CD4-positive, alpha-beta T cell treated with Interleukin-15 for 4 hours (primary cell): ENCODE measurements around the gene MAGEC3.
"Not testable (repeated sequence)": the region's sequence is repeated elsewhere in the genome, so short reads cannot be mapped to it uniquely, and the experiment has no call there.

Experiments used
- DNase-seq: peaks from one replicate; pipeline ENCODE4 v3.0.0-alpha.2; 2020; ENCODE audit warnings: low spot score

The MAGEC3 gene, protein sequence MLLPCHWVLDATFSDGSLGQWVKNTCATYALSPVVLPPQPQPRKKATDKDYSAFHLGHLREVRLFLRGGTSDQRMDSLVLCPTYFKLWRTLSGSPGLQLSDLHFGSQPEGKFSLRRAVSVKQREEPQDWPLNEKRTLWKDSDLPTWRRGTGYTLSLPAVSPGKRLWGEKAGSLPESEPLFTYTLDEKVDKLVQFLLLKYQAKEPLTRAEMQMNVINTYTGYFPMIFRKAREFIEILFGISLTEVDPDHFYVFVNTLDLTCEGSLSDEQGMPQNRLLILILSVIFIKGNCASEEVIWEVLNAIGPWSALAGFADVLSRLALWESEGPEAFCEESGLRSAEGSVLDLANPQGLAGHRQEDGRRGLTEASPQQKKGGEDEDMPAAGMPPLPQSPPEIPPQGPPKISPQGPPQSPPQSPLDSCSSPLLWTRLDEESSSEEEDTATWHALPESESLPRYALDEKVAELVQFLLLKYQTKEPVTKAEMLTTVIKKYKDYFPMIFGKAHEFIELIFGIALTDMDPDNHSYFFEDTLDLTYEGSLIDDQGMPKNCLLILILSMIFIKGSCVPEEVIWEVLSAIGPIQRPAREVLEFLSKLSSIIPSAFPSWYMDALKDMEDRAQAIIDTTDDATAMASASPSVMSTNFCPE

DNA sequence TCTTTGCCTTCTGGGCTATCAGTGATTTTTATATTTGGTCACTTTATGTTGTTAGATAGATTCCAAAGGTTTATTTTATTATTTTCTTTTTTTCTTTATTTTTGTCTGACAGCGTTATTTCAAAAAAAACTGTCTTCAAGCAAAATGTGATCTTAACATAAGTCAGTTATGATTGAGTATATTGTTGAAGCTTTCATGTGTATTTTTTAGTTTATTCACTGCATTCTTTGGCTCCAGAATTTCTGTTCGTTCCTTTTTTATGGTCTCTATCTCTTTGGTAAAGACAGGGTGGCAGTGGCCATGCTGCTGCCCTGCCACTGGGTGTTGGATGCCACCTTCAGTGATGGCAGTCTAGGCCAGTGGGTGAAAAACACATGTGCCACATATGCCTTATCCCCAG, at the start of gene MAGEC3:
TSS of gene MAGEC3 (plus strand) at position 301 of the 400 bp plus-strand sequence. CDS start at position 301, 0 bp downstream.
- DNase-seq = no peak

DNA sequence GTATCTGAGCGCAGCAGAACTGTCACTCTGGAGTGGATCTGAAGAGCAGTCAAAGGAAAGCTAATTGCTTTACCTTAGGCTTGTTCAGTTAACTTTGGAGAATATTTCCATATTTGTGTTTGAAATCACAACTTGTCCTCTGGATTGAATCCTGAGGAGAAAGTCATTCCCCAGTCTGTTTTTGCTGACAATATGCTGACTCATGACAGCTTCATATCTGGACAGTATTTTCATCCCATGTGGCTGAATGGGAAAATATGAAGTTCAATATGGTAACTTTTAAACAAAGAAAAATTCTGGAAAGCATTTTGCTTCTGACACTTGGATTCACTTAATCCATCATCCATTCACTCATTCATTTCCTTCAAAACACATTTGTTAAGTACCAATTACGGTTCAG, 46.3 kb upstream of the MAGEC3 start:
- no peak for DNase-seq

DNA sequence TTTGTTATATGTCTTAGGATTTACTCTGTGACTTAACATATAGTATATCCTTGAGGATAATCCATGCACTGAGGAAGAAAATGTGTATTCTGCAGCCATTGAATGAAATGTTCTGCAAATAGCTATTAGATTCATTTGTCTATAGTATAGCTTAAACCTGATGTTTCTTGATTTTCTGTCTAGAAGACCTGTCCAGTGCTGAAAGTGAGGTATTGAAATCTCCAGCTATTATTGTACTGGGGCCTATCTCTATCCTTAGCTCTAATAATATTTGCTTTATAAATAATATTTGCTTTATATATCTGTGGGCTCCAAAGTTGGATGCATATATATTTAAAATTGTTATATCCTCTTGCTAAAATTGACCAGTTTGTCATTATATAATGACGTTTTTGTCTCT, 26.7 kb upstream of the MAGEC3 start:
- no peak for DNase-seq

DNA sequence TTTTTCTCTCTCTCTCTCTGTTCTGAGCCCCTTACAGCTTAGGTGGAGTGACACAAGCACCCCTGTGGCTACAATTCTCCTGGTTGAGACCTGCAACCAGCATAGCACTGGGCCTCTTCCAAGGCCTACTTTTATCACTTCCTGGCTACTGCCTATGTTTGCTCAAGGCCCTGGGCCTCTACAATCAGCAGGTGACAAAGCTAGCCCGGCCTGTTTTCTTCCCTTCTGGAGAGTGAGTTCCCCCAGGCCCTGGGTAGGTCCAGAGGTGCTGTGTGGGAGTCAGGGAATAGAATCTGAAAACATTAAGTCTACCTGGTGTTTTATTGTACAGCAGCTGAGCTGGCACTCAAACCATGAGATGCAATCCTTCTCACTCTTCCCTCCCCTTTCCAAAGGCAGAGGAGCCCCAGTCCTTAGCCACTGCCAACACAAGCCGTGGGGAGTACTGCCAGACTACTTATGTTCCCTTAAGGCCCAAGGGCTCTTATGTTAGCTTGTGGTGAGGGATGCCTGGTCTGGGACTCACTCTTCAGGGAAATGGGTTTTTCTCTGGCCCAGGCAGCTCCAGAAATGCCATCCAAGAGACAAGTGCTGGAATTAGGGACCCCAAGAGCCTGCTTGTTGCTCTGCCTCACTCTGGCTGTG, 23.8 kb upstream of the MAGEC3 start:
- DNase-seq = no peak

DNA sequence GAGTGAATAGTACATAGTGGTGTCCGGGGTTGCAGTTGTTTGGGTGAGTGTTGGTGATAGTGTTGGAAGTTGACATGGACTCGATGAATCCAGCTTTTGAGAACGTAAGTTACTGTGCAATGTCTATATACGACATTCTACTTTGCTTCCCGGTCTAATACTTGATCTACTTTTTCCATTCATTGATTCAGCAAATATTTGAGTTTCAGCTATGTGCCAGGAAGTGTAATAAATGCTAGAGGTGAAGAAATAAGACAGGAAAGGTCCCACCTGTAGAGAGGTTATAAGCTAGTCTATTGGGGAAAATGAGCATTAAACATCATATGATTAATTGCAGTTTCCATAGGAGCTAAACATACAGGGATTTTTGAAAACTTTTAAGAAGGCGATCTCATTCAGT, 22.2 kb upstream of the MAGEC3 start:
- no peak for DNase-seq

DNA sequence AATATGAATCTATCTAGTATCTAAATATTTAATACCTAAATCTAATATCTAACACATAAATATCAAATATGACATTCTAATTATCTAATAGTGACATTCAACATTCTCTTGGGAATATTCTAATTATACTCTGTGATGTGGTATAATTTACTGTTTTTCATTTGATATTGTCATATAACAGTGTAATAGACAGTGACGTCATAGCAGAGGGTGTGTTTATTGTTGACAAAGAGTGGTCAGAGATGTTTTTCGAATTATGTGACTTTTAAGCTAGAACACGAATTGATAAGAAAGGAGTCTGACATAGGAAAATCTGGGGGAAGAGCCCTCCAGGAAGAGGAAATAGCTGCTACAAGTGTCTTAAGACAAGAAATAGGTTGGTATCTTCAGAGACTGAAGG, 5.9 kb upstream of the MAGEC3 start:
- DNase-seq = no peak

DNA sequence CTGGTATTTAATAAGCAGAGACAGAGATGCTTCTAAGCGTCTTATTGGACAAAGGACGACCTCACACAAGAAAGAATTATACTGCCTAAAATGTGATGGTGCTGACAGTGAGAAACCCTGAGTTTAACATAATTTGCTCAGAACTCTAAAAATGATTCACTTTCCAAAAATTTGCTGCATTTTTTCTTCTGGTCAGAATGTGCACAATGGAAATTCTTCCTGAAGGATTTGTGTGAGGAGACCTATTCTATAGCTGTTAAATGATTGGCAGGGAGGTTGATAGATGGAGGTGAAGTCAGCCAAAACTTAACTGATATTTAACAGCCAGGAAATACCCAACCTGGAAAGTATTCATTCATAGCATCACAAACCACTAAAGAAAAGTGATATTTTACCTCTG, 1.7 kb downstream of the MAGEC3 start:
- DNase-seq = no peak

DNA sequence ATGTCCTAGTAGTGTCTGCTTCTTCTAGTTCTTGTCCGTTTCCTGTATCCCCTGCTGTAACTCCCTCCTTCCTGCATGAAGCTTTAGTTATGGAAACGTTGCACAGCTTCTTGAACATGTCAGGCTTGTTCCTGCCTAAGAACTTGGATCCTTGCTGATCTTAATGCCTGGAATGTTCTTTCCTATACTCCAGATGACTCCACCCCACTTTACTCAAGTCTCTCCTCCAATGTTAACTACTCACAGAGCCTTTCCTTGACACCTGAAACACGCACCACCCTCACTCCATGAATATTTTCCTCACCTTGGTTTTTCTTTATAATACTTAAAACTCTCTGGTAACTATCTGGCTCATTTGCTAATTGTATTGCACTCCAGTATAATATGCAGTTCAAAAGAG, 19.4 kb downstream of the MAGEC3 start:
- no peak for DNase-seq

DNA sequence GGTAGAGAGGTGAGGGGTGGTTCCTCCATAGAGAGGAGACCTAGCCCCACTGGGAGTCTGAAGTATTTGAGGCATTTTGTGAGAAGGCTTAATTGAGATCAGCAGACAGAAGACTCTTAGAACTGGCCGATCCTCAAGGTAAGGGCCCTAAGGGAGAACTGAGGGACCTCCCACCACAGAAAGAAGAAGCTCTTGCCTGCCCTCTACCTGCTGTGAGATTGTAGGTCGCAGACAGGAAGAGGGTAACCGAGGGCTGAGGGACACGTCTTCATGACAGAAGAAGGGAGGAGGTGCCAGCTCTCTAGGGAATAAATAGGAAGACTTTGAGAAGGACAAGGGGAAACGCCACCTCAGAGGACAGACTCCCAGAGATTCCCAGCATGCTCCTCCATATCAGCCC, 41.5 kb downstream of the MAGEC3 start:
- no peak for DNase-seq

DNA sequence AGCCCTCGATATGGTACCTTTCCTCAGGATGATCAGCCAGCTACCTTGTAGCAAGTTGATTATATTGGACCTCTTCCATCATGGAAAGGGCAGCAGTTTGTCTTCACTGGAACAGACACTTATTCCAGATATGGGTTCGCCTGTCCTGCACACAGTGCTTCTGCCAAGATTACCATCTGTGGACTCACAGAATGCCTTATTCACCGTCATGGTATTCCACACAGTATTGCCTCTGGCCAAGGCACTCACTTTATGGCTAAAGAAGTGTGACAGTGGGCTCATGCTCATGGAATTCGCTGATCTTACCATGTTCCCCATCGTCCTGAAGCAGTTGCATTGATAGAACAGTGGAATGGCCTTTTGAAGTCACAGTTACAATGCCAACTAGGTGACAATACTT, 50.7 kb downstream of the MAGEC3 start:
- not testable (repeated sequence) for DNase-seq

DNA sequence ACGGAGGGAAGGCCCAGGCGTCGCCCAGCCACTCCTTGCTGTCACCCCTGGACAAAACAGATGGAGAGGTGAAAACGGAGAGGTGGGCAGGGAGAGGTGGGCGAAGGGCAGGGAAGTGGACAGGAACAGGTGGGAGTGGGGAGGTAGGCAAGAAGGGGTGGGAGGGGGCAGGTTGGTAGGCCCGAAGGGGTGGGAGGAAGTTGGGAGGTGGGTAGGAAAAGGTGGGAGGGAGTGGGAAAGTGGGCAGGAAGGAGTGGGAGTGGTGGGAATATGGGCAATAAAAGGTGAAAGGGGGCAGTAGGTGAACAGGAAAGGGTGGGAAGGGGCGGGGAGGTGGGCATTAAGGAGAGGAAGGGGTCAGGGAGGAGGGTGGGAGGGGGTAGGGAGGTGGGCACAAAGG, 56.6 kb downstream of the MAGEC3 start:
- DNase-seq = no peak

DNA sequence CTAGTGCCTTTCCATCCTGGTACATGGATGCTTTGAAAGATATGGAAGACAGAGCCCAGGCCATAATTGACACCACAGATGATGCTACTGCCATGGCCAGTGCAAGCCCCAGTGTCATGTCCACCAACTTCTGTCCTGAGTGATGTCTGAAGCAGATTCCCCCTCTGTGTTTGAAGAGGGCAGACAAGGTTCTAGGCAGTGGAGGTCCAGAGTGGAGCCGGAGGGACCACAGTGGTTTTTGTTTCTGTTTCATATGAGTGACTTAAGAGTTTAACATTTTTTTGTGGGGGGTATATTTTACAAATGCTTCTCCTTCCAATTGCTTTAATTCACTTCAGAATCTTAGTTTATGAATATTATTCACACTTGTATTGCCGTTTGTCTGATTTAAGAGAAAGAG, 59.6 kb downstream of the MAGEC3 start:
- no peak for DNase-seq

DNA sequence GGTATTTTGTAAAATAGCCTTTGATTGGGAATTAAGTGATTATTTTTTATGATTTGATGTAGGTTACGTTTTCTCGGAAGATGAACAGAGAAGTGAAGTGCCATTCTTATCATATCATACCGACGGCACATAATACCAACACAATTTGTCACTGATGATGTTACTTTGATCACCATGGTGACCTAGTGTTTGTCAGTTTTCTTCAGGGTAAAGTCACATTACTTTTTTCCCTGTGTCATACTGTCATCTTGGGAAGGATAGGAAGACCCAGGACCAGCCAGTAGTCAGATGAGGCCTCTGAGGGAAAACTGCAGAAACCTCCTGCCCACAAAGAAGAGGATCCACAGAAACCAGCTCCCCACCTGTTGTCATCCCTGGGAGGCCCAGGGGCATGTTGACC, 64.2 kb downstream of the MAGEC3 start:
- DNase-seq = no peak

DNA sequence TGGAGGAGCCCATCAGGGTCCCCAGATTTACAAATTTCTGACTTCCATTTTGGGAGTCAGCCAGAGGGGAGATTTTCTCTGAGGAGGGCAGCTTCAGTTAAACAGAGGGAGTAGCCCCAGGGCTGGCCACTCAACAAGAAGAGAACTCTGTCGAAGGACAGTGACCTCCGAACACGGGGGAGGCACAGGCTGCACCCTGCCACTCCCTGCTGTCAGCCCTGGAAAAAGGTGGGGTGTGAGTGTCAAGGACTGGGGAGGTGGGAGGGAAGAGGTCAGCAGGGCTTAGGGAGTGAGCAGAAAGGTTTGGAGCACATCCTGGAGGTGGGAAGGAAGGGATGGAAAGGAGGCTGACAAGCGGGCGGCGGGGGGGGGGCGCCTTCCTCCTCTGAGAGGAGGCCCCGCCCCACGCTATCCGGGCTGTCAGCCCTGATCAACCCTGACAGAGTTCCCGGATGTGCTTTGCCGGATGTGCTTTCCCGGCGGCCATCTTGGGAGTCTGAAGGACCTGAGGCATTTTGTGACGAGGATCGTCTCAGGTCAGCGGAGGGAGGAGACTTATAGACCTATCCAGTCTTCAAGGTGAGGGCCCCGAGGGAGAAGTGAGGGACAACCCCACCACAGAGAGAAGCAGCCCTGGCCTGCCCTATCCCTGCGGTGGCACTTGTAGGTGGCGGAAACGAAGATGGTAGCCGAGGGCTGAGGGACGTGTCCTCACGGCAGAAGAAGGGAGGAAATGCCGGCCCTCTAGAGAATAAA, 65.5 kb downstream of the MAGEC3 start, which contains the start of gene MAGEC1:
TSS of gene MAGEC1 (plus strand) at position 495 of the 756 bp plus-strand sequence. CDS start 1,179 bp downstream, outside the sequence.
- no peak for DNase-seq

DNA sequence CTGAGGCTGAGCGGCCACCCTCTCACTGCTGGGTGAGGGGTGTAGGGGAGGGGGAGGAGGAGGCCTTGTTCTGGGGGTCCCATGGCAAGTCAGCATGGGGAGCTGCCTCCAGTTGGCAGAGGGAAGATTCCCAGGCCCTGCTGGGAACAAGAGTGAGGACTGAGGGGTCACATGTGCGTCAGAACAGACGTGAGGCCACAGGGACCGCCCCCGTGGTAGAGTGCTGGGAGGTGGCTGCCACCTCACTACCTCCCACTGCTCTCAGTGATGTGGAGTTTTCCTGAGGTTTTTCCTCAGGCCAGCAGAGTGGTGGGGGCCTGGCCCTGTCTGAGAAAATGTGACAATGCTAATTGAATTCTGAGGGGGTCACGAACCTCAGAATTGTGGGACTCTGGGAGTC, 66.1 kb downstream of the MAGEC3 start:
- DNase-seq = no peak

DNA sequence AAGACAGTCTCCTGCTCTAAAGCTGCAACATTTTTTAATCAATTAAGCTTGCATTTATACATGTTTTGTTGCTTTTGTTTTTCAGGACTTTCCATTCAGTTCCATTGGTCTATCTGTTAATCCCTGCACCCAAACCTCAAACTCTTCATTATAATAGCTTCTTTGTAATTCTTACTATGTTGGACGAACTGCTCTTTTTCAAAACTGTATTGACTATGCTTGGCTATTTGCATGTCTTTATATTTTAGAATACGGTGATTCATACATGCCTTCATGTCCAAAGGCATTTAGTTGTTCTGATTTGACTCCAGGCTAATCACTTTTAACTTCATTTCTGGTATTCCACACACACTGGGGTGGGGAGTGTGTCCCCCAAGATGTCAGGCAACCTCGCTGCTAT, 79.7 kb downstream of the MAGEC3 start:
- DNase-seq = no peak

DNA sequence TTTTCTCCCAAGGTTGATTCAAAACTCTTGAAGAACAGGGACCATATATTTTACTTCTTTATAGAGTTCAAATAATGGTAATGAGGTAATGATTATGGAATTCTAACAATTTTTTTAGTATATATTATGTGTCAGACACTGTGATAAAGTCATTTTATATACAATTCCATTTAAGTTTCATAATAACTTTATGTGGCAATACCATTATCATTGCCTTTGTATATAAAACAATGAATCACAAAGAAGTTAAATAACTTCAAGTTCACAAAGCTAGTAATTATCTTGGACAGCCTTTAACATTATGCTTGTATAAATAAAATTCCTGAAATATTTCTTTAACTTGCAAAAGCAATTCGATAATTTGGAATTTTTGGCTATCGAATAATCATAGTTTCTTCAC, 86.2 kb downstream of the MAGEC3 start:
- DNase-seq = no peak

DNA sequence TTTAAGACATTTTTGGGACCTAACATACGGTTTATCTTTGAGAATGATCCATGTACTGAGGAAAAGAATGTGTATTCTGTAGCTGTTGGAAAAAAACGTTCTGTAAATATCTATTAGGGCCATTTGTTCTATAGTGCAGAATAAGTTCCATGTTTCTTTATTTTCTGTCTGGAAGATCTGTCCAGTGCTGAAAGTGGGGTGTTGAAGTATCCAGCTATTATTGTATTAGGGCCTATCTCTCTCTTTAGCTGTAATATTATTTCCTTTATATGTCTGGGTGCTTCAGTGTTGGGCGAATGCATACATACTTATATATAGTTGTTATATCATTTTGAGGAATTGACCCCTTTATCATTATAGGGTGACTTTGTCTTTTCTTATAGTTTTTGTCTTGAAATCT, 90.3 kb downstream of the MAGEC3 start:
- no peak for DNase-seq

DNA sequence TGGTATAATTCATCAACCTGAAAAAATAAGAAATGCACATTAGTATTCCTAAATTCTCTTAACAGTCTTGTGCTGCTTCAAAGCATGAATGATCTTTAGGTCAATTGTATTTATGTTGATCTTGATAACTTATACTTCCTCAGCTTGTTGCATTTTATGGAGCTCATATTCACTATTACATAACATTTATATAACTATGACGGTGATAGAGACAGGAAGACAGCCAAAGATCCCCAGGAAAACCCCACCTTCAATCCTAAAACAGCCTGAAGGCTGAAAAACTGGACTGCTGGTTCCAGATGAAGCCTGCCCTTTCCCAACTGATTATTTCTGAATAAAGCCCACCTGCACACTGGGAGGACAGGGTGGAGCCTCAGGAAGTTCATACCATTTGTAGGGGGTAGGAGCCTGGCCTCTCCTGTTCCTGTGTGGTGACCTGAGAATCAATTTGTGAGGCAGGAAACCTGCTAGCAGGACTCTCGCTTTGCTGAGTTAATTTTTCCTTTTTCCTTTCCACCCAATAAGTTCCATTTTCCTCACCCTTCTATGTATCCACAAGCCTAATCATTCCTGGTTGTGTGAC, 96.0 kb downstream of the MAGEC3 start:
- DNase-seq = no peak

DNA sequence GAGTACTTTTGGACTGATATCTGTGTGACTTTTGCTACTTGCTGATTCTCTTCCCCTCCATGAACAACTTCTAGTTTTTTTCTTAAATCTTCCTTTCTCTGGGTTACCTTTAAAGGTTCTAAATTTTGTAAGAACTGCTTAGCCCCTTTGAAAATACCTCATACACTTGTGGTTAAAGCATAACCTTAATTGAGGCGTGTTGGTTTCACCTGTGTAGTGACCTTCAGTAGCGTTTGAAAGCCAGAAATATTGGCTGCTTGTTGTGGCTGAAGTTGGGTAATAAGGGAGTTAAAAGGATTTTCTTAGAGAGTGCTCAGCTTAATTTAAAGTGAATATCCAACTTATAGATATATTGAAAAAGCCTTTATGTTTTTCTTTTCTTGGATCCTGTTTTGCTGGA, 97.5 kb downstream of the MAGEC3 start:
- no peak for DNase-seq

DNA sequence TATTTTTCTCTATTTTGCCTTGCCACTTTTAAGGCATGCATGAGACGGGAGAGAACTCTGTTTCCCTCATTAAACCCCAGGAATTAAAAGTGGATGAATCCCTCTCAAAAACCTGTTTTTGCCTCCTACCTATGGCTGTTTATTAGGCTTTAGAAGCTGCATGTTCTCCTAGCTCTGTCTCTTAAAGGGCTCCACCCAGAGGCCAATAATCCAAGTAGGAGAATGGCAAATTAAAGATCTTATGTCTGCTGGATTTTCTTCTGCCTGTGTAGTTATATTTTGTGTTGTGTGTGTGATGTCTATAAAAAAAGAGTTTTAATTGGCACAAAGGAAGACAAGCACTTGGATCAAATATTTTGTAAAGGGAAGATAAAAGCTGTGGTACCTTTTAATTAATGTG, 98.0 kb downstream of the MAGEC3 start:
- DNase-seq = no peak

DNA sequence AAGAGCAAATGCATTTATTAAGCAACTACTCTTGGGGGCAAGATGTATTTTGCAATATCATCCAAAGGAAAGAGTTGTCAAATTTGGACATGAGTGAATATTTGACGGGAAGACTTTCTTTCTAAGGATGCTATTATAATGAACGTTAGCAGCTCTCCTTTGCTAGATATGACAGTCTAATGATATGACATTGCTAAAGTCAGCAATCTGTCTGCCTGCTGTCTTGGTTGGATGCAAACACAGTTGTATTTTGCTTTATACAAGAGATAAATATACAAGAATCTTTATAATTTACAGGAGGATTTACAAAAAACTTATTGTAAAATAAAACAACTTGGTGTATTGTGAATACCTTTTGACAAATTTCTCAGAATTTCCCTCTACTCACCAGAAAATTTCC, 103.1 kb downstream of the MAGEC3 start:
- DNase-seq = no peak
